BLaER1 (cell line): Measurements from ENCODE around the gene PKMYT1.
A peak's percentile ranks its signal among the peaks of the same experiment; 100 is the strongest.

ENCODE experiments used
- H3K27ac ChIP-seq: shearing (Covaris generic); formaldehyde crosslinking; 2 replicates; pipeline ENCODE4 v1.8.1; 2022
- H3K27me3 ChIP-seq: shearing (Covaris generic); formaldehyde crosslinking; 2 replicates; pipeline ENCODE4 v1.8.1; 2022
- H3K36me3 ChIP-seq: shearing (Covaris generic); formaldehyde crosslinking; 2 replicates; pipeline ENCODE4 v1.8.1; 2022
- H3K4me1 ChIP-seq: shearing (Covaris generic); formaldehyde crosslinking; 2 replicates; pipeline ENCODE4 v1.8.1; 2022
- H3K4me2 ChIP-seq: shearing (Covaris generic); formaldehyde crosslinking; 2 replicates; pipeline ENCODE4 v1.8.1; 2022
- H3K4me3 ChIP-seq: shearing (Covaris generic); formaldehyde crosslinking; 2 replicates; pipeline ENCODE4 v1.8.1; 2022
- H3K9ac ChIP-seq: shearing (Covaris generic); formaldehyde crosslinking; 2 replicates; pipeline ENCODE4 v1.8.1; 2022
- H3K9me3 ChIP-seq: shearing (Covaris generic); formaldehyde crosslinking; 2 replicates; pipeline ENCODE4 v1.8.1; 2022
- H4K20me1 ChIP-seq: shearing (Covaris generic); formaldehyde crosslinking; 2 replicates; pipeline ENCODE4 v1.8.1; 2022
- Cebpa-rat ChIP-seq: shearing (Covaris generic); IDR thresholded peaks from 2 replicates; pipeline ENCODE4 v1.8.1; 2022

Gene PKMYT1

DNA sequence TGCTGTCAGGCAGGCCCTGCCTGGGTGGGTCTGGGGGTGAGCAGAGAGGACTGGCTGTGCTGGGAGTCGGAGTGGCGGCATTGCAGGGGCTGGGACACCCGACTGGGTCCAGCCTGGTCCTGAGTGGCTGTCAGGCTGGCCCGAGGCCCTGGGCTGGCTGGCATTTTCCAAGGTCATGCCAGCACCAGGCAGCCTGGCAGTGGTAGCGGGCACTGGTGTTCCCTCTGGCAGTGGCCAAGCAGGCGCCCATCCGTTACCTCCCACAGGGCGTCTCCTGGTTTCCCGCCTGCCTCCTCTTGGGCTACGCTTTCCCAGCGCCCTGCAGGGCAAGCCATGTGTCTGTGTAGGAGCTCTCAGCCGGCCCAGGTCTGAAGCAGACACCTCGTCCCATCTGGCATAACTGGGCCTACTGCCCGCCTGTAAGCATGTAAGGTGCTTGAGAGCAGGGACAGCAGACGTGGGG, 5.7 kb upstream of the PKMYT1 start:
- Histone ChIP-seq H3K4me2 (no peak overlapping the region), H3K4me3 (no peak overlapping the region), H3K9me3 (no peaks in the 10 kb centered on the region), H3K36me3 (no peaks in the 10 kb centered on the region), H3K27ac (no peak overlapping the region), H3K4me1 (peaks cover 44% of the 10 kb centered on the region), H3K27me3 (peaks cover 15% of the 10 kb centered on the region), H3K9ac (no peak overlapping the region), H4K20me1 (no peaks in the 10 kb centered on the region)
- no peak for TF ChIP-seq Cebpa-rat

GRCh38 chr16:2985462-2985861, 5.2 kb upstream of the PKMYT1 start:
- Histone ChIP-seq H3K4me2 (no peak overlapping the region), H3K27me3 (peaks cover 10% of the 10 kb centered on the region; the same call in 1 of the 2 replicates), H3K27ac (no peak overlapping the region), H3K4me1 (peaks cover 47% of the 10 kb centered on the region), H3K36me3 (no peaks in the 10 kb centered on the region), H4K20me1 (no peaks in the 10 kb centered on the region), H3K9ac (no peak overlapping the region), H3K9me3 (no peaks in the 10 kb centered on the region), H3K4me3 (no peak overlapping the region)
- no peak for TF ChIP-seq Cebpa-rat

- Histone ChIP-seq H3K27me3 (no peaks in the 10 kb centered on the region), H3K4me1 (peaks cover 59% of the 10 kb centered on the region), H3K36me3 (no peaks in the 10 kb centered on the region), H3K27ac (peak overlapping the region; percentile 44; the same call in 1 of the 2 replicates), H3K9me3 (no peaks in the 10 kb centered on the region), H3K4me2 (peak overlapping the region; percentile 97), H3K9ac (peak overlapping the region; percentile 49; the same call in 1 of the 2 replicates), H3K4me3 (peak overlapping the region; percentile 53), H4K20me1 (peaks cover 6% of the 10 kb centered on the region; the same call in 1 of the 2 replicates)
- no peak for TF ChIP-seq Cebpa-rat
These were observed 3.5 kb upstream of the PKMYT1 start for GRCh38 chr16:2983706-2984136.

DNA sequence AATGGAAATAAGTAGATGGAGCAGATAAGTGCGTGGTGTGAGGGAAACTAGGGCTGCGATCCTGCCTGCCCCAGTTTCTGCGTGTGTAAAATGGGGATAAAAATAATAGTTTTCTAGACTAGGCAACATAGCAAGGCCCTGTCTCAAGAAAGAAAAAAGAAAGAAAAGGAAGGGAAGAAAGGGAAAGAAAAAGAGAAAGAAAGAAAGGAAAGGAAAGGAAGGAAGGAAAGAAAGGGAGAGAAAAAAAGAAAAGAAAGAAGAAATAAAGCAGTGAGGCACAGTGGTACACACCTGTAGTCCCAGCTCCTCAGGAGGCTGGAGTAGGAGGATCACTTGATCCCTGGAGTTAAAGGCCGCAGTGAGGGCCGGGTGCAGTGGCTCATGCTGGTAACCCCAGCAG, 2.2 kb upstream of the PKMYT1 start:
- Histone ChIP-seq H4K20me1 (peaks cover 10% of the 10 kb centered on the region; the same call in 1 of the 2 replicates), H3K36me3 (peaks cover 10% of the 10 kb centered on the region; the same call in 1 of the 2 replicates), H3K27ac (no peak overlapping the region), H3K9ac (no peak overlapping the region), H3K4me1 (peaks cover 72% of the 10 kb centered on the region), H3K9me3 (no peaks in the 10 kb centered on the region), H3K4me2 (peak overlapping the region; percentile 97), H3K4me3 (no peak overlapping the region), H3K27me3 (no peaks in the 10 kb centered on the region)
- no peak for TF ChIP-seq Cebpa-rat

- H4K20me1 ChIP-seq, result peaks cover 15% of the 10 kb centered on the region
- H3K4me1 ChIP-seq, result peaks cover 76% of the 10 kb centered on the region
- peaks cover 15% of the 10 kb centered on the region for H3K36me3 ChIP-seq
- H3K9me3 ChIP-seq, result no peaks in the 10 kb centered on the region
- peak overlapping the region; percentile 97 for H3K4me2 ChIP-seq
- H3K27me3 ChIP-seq, result no peaks in the 10 kb centered on the region
- H3K9ac ChIP-seq, result no peak overlapping the region; the same call in 1 of the 2 replicates
- H3K4me3 ChIP-seq, result no peak overlapping the region
- no peak overlapping the region for H3K27ac ChIP-seq
- no peak for TF ChIP-seq Cebpa-rat
These were observed 1.6 kb upstream of the PKMYT1 start for GRCh38 chr16:2981899-2982250.

DNA sequence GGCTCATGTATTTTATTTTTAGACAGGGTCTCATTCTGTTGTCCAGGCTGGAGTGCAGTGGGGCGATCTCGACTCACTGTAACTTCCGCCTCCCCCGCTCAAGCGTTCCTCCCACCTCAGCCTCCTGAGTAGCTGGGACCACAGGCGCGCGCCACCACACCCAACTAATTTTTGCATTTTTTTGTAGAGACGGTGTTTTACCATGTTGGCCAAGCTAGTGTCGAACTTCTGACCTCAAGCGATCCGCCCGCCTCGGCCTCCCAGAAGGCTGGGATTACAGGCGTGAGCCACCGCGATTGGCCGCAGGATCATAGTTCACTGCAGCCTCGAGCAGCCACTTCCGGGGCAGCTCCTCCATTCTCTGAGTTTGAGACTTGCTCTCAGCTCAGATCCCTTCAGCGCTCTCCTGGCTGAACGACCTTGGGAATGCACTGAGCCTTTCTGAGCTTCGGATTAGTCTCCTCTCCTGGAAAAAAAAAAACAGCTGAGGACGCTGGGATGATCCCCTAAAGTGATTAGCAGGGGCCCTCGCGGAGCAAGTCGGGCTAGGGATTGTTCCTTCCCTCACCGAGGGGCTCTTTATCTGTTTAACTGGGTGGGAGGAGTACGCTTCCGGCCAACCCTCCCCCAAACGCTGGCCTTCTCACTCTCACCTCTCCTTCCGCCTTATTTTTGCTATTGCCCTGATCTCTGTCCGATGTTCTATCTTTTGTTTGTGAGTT, 1.1 kb upstream of the PKMYT1 start:
- H4K20me1 ChIP-seq, result peaks cover 20% of the 10 kb centered on the region
- H3K27me3 ChIP-seq, result no peaks in the 10 kb centered on the region
- peak overlapping the region; percentile 97 for H3K4me2 ChIP-seq
- peak overlapping the region; percentile 88 for H3K9ac ChIP-seq
- TF ChIP-seq Cebpa-rat, result no peak
- H3K4me1 ChIP-seq, result peaks cover 76% of the 10 kb centered on the region
- peaks cover 20% of the 10 kb centered on the region for H3K36me3 ChIP-seq
- peak overlapping the region; percentile 89 for H3K4me3 ChIP-seq
- peak overlapping the region; percentile 93 for H3K27ac ChIP-seq
- H3K9me3 ChIP-seq, result no peaks in the 10 kb centered on the region

DNA sequence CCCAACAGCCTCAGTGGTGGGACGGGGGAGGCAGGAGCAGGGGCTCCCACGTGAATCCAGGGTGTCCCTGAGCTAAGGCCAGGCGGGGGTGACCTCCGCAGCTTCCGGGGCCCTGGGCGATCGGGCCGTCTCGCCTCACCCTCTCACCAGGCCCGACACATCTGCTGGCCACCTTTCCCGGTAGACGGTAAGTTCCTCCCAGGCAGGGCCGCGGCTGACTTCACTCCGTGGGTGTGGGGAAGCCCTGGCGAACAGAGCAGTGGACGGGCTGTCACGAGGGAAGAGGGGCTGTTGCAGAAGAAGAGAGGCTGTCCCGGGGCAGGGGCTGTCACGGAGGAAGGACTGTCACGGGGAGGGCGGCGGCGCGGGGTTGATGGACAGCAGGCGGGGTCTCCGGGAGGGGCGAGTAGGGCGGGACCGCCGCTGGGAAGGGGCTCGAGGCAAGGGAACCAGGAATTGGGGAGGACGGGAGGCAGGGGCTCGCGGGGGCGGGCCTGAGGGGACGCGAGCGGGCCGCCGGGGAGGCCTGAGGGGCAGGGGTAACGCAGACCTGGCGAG, 498 bp downstream of the PKMYT1 start:
- Histone ChIP-seq H3K9ac (peak overlapping the region; percentile 88), H3K4me1 (peaks cover 90% of the 10 kb centered on the region), H3K4me3 (peak overlapping the region; percentile 89), H3K27me3 (no peaks in the 10 kb centered on the region), H3K36me3 (peaks cover 35% of the 10 kb centered on the region), H4K20me1 (peaks cover 35% of the 10 kb centered on the region), H3K9me3 (no peaks in the 10 kb centered on the region), H3K4me2 (peak overlapping the region; percentile 97), H3K27ac (peak overlapping the region; percentile 93)
- TF ChIP-seq Cebpa-rat, result no peak

DNA sequence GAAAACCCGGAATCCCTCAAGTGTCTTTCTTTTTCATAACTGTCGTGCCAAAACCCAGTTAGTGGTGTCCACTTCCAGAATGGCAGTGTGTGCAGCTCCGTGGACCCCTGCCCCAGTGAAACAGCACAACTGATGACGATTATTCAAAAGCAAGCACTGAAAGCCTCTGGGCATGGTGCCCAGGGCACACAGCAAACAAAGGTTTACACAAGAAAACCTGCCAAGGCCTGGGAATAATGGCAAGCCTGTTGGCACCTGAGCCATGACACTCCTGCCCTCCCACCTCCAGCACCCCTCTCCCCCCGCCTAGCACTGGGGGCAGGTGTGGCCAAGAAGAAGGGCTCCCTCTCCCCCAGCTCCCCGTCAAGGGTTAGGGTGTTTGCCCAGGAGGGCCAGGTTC, 2.8 kb downstream of the PKMYT1 start:
- H3K27ac ChIP-seq, result peak overlapping the region; percentile 91
- peaks cover 50% of the 10 kb centered on the region for H4K20me1 ChIP-seq
- H3K36me3 ChIP-seq, result peaks cover 39% of the 10 kb centered on the region
- peak overlapping the region; percentile 36; the same call in 1 of the 2 replicates for H3K9ac ChIP-seq
- H3K4me2 ChIP-seq, result peak overlapping the region; percentile 97
- H3K9me3 ChIP-seq, result no peaks in the 10 kb centered on the region
- TF ChIP-seq Cebpa-rat, result no peak
- H3K4me3 ChIP-seq, result no peak overlapping the region
- no peaks in the 10 kb centered on the region for H3K27me3 ChIP-seq
- H3K4me1 ChIP-seq, result peaks cover 93% of the 10 kb centered on the region

DNA sequence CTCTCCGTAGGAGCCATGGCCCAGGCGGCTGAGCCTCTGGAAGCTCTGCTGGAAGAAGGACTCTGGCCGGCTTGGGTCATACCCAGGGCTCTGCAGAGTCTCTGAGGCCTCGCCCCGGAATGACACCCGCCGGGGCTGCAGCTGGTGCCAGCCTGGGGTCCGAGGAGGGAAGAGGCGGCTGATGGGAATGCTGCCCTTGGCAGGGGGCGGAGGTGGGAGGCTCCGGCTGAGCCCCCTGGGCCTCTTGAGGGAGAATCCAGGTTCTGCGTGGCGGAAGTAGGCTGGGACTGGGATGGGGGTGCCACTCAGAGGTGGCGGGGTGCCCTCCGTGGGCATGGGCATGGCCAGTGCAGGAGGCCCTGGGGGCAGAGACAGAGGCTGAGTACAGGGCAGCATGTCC, 3.6 kb downstream of the PKMYT1 start:
- Histone ChIP-seq H3K4me2 (peak overlapping the region; percentile 97), H3K27ac (peak overlapping the region; percentile 91), H4K20me1 (peaks cover 57% of the 10 kb centered on the region), H3K4me1 (peaks cover 93% of the 10 kb centered on the region), H3K36me3 (peaks cover 43% of the 10 kb centered on the region), H3K9ac (peak overlapping the region; percentile 36), H3K4me3 (no peak overlapping the region), H3K27me3 (no peaks in the 10 kb centered on the region), H3K9me3 (no peaks in the 10 kb centered on the region)
- TF ChIP-seq Cebpa-rat, result no peak

DNA sequence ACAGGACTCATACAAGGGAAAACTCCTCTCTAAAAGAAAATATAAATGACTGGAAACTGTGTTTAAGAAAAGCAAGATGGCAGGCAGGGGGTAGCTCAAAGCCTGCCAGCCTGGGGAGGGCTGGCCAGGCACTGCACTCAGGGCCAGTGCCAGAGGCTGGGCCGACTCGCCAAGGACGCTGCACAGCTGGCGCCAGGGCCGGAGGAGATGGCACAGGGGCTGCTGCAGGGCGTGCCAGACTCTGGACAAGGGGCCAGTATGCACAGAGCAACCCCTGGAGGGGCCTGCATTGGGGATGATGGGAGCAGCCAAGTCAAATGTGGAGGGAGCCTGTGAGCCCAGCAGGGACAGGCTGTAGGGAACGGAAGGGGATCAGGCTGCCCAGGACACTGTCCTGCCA, 4.0 kb downstream of the PKMYT1 start:
- peaks cover 62% of the 10 kb centered on the region for H4K20me1 ChIP-seq
- no peak for TF ChIP-seq Cebpa-rat
- peak overlapping the region; percentile 91 for H3K27ac ChIP-seq
- peak overlapping the region; percentile 97 for H3K4me2 ChIP-seq
- no peaks in the 10 kb centered on the region for H3K27me3 ChIP-seq
- H3K9me3 ChIP-seq, result no peaks in the 10 kb centered on the region
- peaks cover 46% of the 10 kb centered on the region for H3K36me3 ChIP-seq
- peaks cover 93% of the 10 kb centered on the region for H3K4me1 ChIP-seq
- H3K9ac ChIP-seq, result peak overlapping the region; percentile 36
- no peak overlapping the region for H3K4me3 ChIP-seq
